NB4 (cell line): ENCODE results near the gene PXT1.

Experiments used
- CTCF ChIP-seq: IDR thresholded peaks from one replicate; pipeline ENCODE4 v1.5.1; 2012; ENCODE audit warnings: low read depth, low read length
- MAX ChIP-seq: IDR thresholded peaks from 2 replicates; pipeline ENCODE4 v1.6.1; 2011; ENCODE audit warnings: low read depth, low read length
- MYC ChIP-seq: IDR thresholded peaks from 2 replicates; pipeline ENCODE4 v1.6.1; 2011; ENCODE audit warnings: low read depth, low read length
- POLR2A ChIP-seq: IDR thresholded peaks from 2 replicates; pipeline ENCODE4 v1.6.1; 2011; ENCODE audit warnings: mild to moderate bottlenecking; ENCODE audit not compliant: insufficient read length; ENCODE audit errors: extremely low read depth

GRCh38 chr6:36461646-36462045 is 19.0 kb upstream of the PXT1 start:
- TF ChIP-seq MYC, result no peak
- no peak for TF ChIP-seq CTCF
- no peak for TF ChIP-seq POLR2A
- TF ChIP-seq MAX, result no peak
